OCI-LY7 (cell line): ENCODE results near the gene GPR3. TPM values are rescaled to one million over a fixed set of nuclear protein-coding genes. Genes with fewer than 3 reads are reported as not detected.

ENCODE experiments used
- BruUV-seq: library from RNA; stranded (reverse); fragments of 400-500 nt; replicated peaks from 2 replicates; lab custom pipeline; 2021; lab: Mats Ljungman, UMichigan
- CTCF ChIA-PET: fragments of 300-600 bp; sonication (Branson Sonifier 250); formaldehyde crosslinking; loops from one replicate; lab custom pipeline; 2022; ENCODE audit warnings: antibody characterized with exemption; ENCODE audit not compliant: unreplicated experiment; lab: Charles Lee
- POLR2A ChIA-PET: fragments of 300-600 bp; sonication (Branson Sonifier 250); formaldehyde crosslinking; loops from one replicate; lab custom pipeline; 2022; ENCODE audit warnings: antibody characterized with exemption; lab: Charles Lee
- DNase-seq: peaks from one replicate; pipeline ENCODE4 v3.0.0-alpha.2; 2015; ENCODE audit warnings: low spot score
- H2AFZ ChIP-seq: fragments of 200-600 bp; sonication (generic), shearing (Covaris generic); 2 replicates; pipeline ENCODE4 v1.6.1; 2014; ENCODE audit warnings: mild to moderate bottlenecking, antibody characterized with exemption, low read length, moderate library complexity
- H3K27ac ChIP-seq: fragments of 200-600 bp; sonication (generic); 2 replicates; pipeline ENCODE4 v1.5.1; 2014; ENCODE audit warnings: mixed run types, low read depth, mild to moderate bottlenecking, moderate library complexity, low read length, inconsistent platforms; ENCODE audit not compliant: poor library complexity, severe bottlenecking
- H3K36me3 ChIP-seq: fragments of 200-600 bp; sonication (generic); 2 replicates; pipeline ENCODE4 v1.6.1; 2014; ENCODE audit warnings: mild to moderate bottlenecking, antibody characterized with exemption, low read length, moderate library complexity, mixed read lengths; ENCODE audit not compliant: insufficient read depth
- H3K4me1 ChIP-seq: fragments of 200-600 bp; sonication (generic); 2 replicates; pipeline ENCODE4 v1.5.1; 2014; ENCODE audit warnings: mild to moderate bottlenecking, low read length; ENCODE audit not compliant: insufficient read depth, poor library complexity, severe bottlenecking
- H3K4me2 ChIP-seq: fragments of 200-600 bp; sonication (generic); 2 replicates; pipeline ENCODE4 v1.6.1; 2014; ENCODE audit warnings: mild to moderate bottlenecking, low read length
- H3K4me3 ChIP-seq: fragments of 200-600 bp; sonication (generic); 2 replicates; pipeline ENCODE4 v1.5.1; 2014; ENCODE audit warnings: mild to moderate bottlenecking, low read depth, low read length; ENCODE audit not compliant: poor library complexity, severe bottlenecking
- H3K79me2 ChIP-seq: fragments of 200-600 bp; sonication (generic); 2 replicates; pipeline ENCODE4 v1.6.1; 2016; ENCODE audit warnings: low read depth, mild to moderate bottlenecking, low read length, moderate library complexity, mixed read lengths; ENCODE audit not compliant: insufficient read depth
- H3K9me2 ChIP-seq: fragments of 200-600 bp; sonication (generic); 2 replicates; pipeline ENCODE4 v1.6.1; 2016; ENCODE audit warnings: mild to moderate bottlenecking, low read length, mixed read lengths; ENCODE audit not compliant: insufficient read depth
- H3K9me3 ChIP-seq: fragments of 200-600 bp; sonication (generic); 2 replicates; pipeline ENCODE4 v1.6.1; 2014; ENCODE audit warnings: mild to moderate bottlenecking, mixed run types, low read length, mixed read lengths
- H4K20me1 ChIP-seq: fragments of 200-600 bp; sonication (generic); 2 replicates; pipeline ENCODE4 v1.6.1; 2014; ENCODE audit warnings: mild to moderate bottlenecking, antibody characterized with exemption, low read length, moderate library complexity, mixed read lengths; ENCODE audit not compliant: insufficient read depth
- EZH2phosphoT487 ChIP-seq: fragments of 200-600 bp; sonication (generic); IDR thresholded peaks from 2 replicates; pipeline ENCODE4 v1.6.1; 2018; ENCODE audit warnings: low read depth, borderline replicate concordance, mild to moderate bottlenecking, mixed run types, antibody characterized with exemption, low read length, moderate library complexity, mixed read lengths
- intact Hi-C: fragments of 100-400 bp; cut with micrococcal nuclease; formaldehyde crosslinking; loops from one replicate; pipeline ENCODE4 v1.10.0; 2022; ENCODE audit not compliant: unreplicated experiment
- total RNA-seq, 2 experiments: library from RNA; depleted of rRNA in 1 of 2; stranded (reverse); fragments of >200 nt in 1 of 2; shearing (Covaris generic) in 1 of 2; gene quantifications; 2 replicates each; pipeline ENCODE4 v1.2.3, GENCODE V29; 2014 to 2022
- TF ChIP-seq, protein P1 (sequence below): fragments of 200-600 bp; sonication (generic); conservative IDR thresholded peaks from 2 replicates; pipeline ENCODE4 v1.5.1; 2014; ENCODE audit warnings: mild to moderate bottlenecking, antibody characterized with exemption, low read length, moderate library complexity, mixed read lengths

The GPR3 gene
- total RNA-seq, 2 experiments from 2014 or later, result 0.25 to 0.32 TPM

DNA sequence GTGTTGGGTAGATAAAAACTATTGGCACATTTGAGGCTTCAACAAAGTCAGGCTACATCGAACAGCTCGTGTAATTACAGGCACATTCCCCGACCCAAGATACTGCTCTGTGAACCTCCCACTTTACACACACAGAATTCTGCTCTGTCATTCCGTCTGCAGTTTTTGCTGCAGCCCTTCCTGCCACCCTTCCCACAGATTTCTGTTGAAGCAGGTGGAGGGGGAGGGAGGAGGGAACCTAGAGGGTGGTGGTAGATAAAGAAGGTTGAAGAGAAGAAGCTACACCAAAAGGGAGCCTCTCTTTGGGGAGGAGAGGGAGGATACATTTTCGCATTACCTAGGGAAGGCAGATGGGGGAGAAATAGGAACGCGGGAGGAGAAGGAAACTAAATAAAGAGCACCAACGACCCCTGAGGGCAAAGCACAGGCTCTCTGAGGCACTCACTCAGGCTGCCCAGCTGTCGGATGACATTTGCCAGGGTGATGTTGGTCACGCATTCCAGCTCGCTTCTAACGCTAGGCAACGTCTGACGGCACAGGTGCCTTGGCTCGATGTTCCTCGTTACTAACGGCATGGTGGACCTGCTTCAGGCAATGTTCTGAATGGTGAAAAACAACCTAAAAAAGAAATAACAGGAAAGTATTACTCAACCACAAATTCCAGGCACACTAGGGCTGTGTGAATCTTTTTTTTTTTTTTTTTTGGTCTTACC, 36.0 kb downstream of the GPR3 start:
- no peak overlapping the region for H2AFZ ChIP-seq
- DNase-seq, result no peak
- H3K9me2 ChIP-seq, result no peaks in the 10 kb centered on the region
- peaks cover 41% of the 10 kb centered on the region for H3K36me3 ChIP-seq
- no peak overlapping the region for H3K4me3 ChIP-seq
- H3K4me1 ChIP-seq, result peaks cover 76% of the 10 kb centered on the region
- ChIA-PET POLR2A (interaction anchor here (0.6 to 4.6 kb wide), 5 partner anchors 8 to 53 kb away, joined by 3 to 25 read pairs (median 4); no protein-coding TSS in a partner anchor), CTCF (interaction anchor here (1.1 to 1.7 kb wide), 2 partner anchors 12 to 14 kb away, joined by 3 read pairs; no protein-coding TSS in a partner anchor)
- TF ChIP-seq, protein P1, sequence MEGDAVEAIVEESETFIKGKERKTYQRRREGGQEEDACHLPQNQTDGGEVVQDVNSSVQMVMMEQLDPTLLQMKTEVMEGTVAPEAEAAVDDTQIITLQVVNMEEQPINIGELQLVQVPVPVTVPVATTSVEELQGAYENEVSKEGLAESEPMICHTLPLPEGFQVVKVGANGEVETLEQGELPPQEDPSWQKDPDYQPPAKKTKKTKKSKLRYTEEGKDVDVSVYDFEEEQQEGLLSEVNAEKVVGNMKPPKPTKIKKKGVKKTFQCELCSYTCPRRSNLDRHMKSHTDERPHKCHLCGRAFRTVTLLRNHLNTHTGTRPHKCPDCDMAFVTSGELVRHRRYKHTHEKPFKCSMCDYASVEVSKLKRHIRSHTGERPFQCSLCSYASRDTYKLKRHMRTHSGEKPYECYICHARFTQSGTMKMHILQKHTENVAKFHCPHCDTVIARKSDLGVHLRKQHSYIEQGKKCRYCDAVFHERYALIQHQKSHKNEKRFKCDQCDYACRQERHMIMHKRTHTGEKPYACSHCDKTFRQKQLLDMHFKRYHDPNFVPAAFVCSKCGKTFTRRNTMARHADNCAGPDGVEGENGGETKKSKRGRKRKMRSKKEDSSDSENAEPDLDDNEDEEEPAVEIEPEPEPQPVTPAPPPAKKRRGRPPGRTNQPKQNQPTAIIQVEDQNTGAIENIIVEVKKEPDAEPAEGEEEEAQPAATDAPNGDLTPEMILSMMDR, result no peak
- H3K9me3 ChIP-seq, result no peaks in the 10 kb centered on the region
- peak overlapping the region; percentile 54 for H3K27ac ChIP-seq
- H4K20me1 ChIP-seq, result 0 out of 2 replicates have a peak, but pooled peaks cover 12% of the 10 kb centered on the region
- intact Hi-C loops, result no loop called here
- BruUV-seq, result no TSS peak
- no peak overlapping the region; the same call in 1 of the 2 replicates for H3K4me2 ChIP-seq
- peaks cover 61% of the 10 kb centered on the region for H3K79me2 ChIP-seq

DNA sequence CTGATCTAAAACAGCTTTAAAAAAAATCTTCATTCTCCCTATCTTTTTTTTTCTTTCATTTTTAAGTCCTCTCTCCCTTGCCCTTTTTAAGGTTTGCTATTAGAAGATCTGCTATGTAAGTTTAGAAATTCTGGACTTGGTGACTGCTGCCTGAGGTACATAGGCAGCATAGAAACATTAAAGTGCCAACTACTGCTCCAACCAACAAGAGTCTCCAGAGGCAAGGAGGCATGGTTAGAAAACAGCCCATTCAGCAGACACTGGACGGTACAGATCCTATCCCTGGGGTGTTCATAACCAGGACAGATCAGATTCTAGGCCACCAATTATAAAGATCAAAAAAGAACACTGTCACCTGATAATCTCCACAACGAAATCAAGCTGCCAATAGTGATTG, 36.6 kb downstream of the GPR3 start:
- TF ChIP-seq EZH2phosphoT487, result no peak
- TF ChIP-seq, protein P1, result no peak
- Histone ChIP-seq H3K4me2 (peak overlapping the region; percentile 6; the same call in 1 of the 2 replicates), H3K9me2 (no peaks in the 10 kb centered on the region), H3K4me1 (peaks cover 81% of the 10 kb centered on the region), H3K9me3 (no peaks in the 10 kb centered on the region), H3K27ac (peak overlapping the region; percentile 54), H3K36me3 (peaks cover 41% of the 10 kb centered on the region), H3K4me3 (no peak overlapping the region), H4K20me1 (0 out of 2 replicates have a peak, but pooled peaks cover 12% of the 10 kb centered on the region), H3K79me2 (peaks cover 67% of the 10 kb centered on the region), H2AFZ (no peak overlapping the region)
- BruUV-seq, result no TSS peak
- ChIA-PET POLR2A (interaction anchor here (0.5 to 4.6 kb wide), 3 partner anchors 8 to 194 kb away, joined by 3 to 25 read pairs (median 4); no protein-coding TSS in a partner anchor), CTCF (interaction anchor here (1.7 kb wide), 1 partner anchor 13 kb away, joined by 3 read pairs; no protein-coding TSS in a partner anchor)
- no peak for DNase-seq
- intact Hi-C loops, result no loop called here
